DOHH2 (cell line): ENCODE measurements around the gene SIRT7.

Experiments used
- EZH2phosphoT487 ChIP-seq: fragments of 200-600 bp; sonication (generic); IDR thresholded peaks from 2 replicates; pipeline ENCODE4 v1.6.1; 2017; ENCODE audit warnings: borderline replicate concordance, mild to moderate bottlenecking, antibody characterized with exemption, low read length, moderate library complexity, mixed read lengths
- TF ChIP-seq, protein P1 (sequence below): fragments of 200-600 bp; sonication (generic); IDR thresholded peaks from one replicate; pipeline ENCODE4 v1.5.1; 2014; ENCODE audit warnings: antibody characterized with exemption, mild to moderate bottlenecking, low read depth, low read length; ENCODE audit not compliant: poor library complexity, severe bottlenecking

DNA sequence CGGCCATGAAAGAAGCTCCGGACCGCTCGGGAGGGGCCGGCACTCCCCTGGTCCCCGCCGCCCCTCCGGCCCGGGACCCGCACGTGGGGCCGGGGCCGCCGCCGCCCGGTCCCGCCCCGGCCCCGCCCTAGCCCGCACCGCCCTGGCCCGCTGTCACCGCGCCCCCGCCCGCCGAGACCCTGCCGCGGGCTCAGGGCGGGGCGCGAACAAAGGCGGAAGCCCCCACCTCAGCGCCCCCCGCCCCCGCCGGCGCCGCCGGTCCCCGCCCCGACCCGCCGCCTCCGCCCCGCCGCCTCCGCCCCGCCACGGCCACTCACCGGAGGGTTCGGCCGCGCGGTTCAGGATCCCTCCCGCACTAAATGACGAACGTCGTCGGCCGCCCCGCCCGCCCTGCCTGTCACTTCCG is 47.0 kb downstream of the SIRT7 start, which contains the start of gene ARHGDIA:
- TF ChIP-seq, protein P1, sequence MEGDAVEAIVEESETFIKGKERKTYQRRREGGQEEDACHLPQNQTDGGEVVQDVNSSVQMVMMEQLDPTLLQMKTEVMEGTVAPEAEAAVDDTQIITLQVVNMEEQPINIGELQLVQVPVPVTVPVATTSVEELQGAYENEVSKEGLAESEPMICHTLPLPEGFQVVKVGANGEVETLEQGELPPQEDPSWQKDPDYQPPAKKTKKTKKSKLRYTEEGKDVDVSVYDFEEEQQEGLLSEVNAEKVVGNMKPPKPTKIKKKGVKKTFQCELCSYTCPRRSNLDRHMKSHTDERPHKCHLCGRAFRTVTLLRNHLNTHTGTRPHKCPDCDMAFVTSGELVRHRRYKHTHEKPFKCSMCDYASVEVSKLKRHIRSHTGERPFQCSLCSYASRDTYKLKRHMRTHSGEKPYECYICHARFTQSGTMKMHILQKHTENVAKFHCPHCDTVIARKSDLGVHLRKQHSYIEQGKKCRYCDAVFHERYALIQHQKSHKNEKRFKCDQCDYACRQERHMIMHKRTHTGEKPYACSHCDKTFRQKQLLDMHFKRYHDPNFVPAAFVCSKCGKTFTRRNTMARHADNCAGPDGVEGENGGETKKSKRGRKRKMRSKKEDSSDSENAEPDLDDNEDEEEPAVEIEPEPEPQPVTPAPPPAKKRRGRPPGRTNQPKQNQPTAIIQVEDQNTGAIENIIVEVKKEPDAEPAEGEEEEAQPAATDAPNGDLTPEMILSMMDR: no peak
- TF ChIP-seq EZH2phosphoT487: no peak
